Activated T-helper 2 cell treated with anti-CD3 and anti-CD28 coated beads, Interferon-gamma antibody, Interleukin-2, Interleukin-4, amounts not matched to agents 10 μg/mL and 5 μg/mL and 100 μg/mL, durations not matched to agents 14 hours and 24 hours and 36 hours (primary cell): ENCODE results near the gene WWOX. TPM values are rescaled to one million over a fixed set of nuclear protein-coding genes. Genes with fewer than 3 reads are reported as not detected.

Experiments used
- DNase-seq: peaks from one replicate; pipeline ENCODE4 v3.0.0; 2021; ENCODE audit warnings: low spot score
- H3K27ac Mint-ChIP-seq: one replicate; pipeline ENCODE4 v1.8.0; 2021; ENCODE audit warnings: mixed read lengths
- H3K27me3 Mint-ChIP-seq: one replicate; pipeline ENCODE4 v1.8.0; 2021; ENCODE audit warnings: low read depth, mixed read lengths
- H3K36me3 Mint-ChIP-seq: one replicate; pipeline ENCODE4 v1.8.0; 2021; ENCODE audit warnings: low read depth, mixed read lengths
- H3K4me1 Mint-ChIP-seq: one replicate; pipeline ENCODE4 v1.8.0; 2021; ENCODE audit warnings: low read depth, mixed read lengths
- H3K4me3 Mint-ChIP-seq: one replicate; pipeline ENCODE4 v1.8.0; 2021; ENCODE audit warnings: low read depth, mild to moderate bottlenecking, moderate library complexity, mixed read lengths
- H3K9me3 Mint-ChIP-seq: one replicate; pipeline ENCODE4 v1.8.0; 2021; ENCODE audit warnings: mixed read lengths
- intact Hi-C: fragments of 100-400 bp; cut with micrococcal nuclease; formaldehyde crosslinking; loops from one replicate; pipeline ENCODE4 v1.15.1; 2023
- total RNA-seq: library from RNA; stranded (reverse); gene quantifications from 2 replicates; pipeline ENCODE4 v1.2.3, GENCODE V29; 2022

Gene WWOX
- total RNA-seq, 1 donor from 2014 or later: 19.0 TPM

- no peaks in the 10 kb centered on the region for H3K36me3 Mint-ChIP-seq
- no peak overlapping the region for H3K4me3 Mint-ChIP-seq
- no peaks in the 10 kb centered on the region for H3K9me3 Mint-ChIP-seq
- H3K4me1 Mint-ChIP-seq: no peaks in the 10 kb centered on the region
- DNase-seq: no peak
- no peak overlapping the region for H3K27ac Mint-ChIP-seq
- H3K27me3 Mint-ChIP-seq: no peaks in the 10 kb centered on the region
- intact Hi-C loops: no loop called here
Observed at GRCh38 chr16:78522327-78522726, 422.9 kb downstream of the WWOX start.

- no peak overlapping the region for H3K4me3 Mint-ChIP-seq
- no peaks in the 10 kb centered on the region for H3K4me1 Mint-ChIP-seq
- no peaks in the 10 kb centered on the region for H3K36me3 Mint-ChIP-seq
- no peaks in the 10 kb centered on the region for H3K27me3 Mint-ChIP-seq
- H3K9me3 Mint-ChIP-seq: no peaks in the 10 kb centered on the region
- no peak for DNase-seq
- H3K27ac Mint-ChIP-seq: no peak overlapping the region
- intact Hi-C loops: no loop called here
Observed at GRCh38 chr16:78523212-78523985, 423.9 kb downstream of the WWOX start.

- H3K36me3 Mint-ChIP-seq: no peaks in the 10 kb centered on the region
- H3K27me3 Mint-ChIP-seq: no peaks in the 10 kb centered on the region
- H3K4me1 Mint-ChIP-seq: no peaks in the 10 kb centered on the region
- DNase-seq: no peak
- H3K9me3 Mint-ChIP-seq: no peaks in the 10 kb centered on the region
- no peak overlapping the region for H3K4me3 Mint-ChIP-seq
- intact Hi-C loops: no loop called here
- no peak overlapping the region for H3K27ac Mint-ChIP-seq
Observed at GRCh38 chr16:78524066-78524595, 424.7 kb downstream of the WWOX start.

- Mint-ChIP-seq H3K27me3 (no peaks in the 10 kb centered on the region), H3K9me3 (no peaks in the 10 kb centered on the region), H3K36me3 (no peaks in the 10 kb centered on the region), H3K27ac (no peak overlapping the region), H3K4me1 (no peaks in the 10 kb centered on the region), H3K4me3 (no peak overlapping the region)
- intact Hi-C loops: no loop called here
- DNase-seq: no peak
Observed at GRCh38 chr16:78528265-78528664, 428.8 kb downstream of the WWOX start.

GRCh38 chr16:78529881-78530280 lies 430.4 kb downstream of the WWOX start:
- H3K9me3 Mint-ChIP-seq: no peaks in the 10 kb centered on the region
- no peaks in the 10 kb centered on the region for H3K4me1 Mint-ChIP-seq
- DNase-seq: no peak
- H3K27ac Mint-ChIP-seq: no peak overlapping the region
- no peaks in the 10 kb centered on the region for H3K27me3 Mint-ChIP-seq
- H3K36me3 Mint-ChIP-seq: no peaks in the 10 kb centered on the region
- H3K4me3 Mint-ChIP-seq: no peak overlapping the region
- intact Hi-C loops: no loop called here

- H3K27ac Mint-ChIP-seq: no peak overlapping the region
- H3K9me3 Mint-ChIP-seq: no peaks in the 10 kb centered on the region
- H3K4me3 Mint-ChIP-seq: no peak overlapping the region
- intact Hi-C loops: no loop called here
- H3K4me1 Mint-ChIP-seq: no peaks in the 10 kb centered on the region
- H3K36me3 Mint-ChIP-seq: no peaks in the 10 kb centered on the region
- no peak for DNase-seq
- no peaks in the 10 kb centered on the region for H3K27me3 Mint-ChIP-seq
Observed at GRCh38 chr16:78530283-78530682, 430.8 kb downstream of the WWOX start.

- no peaks in the 10 kb centered on the region for H3K9me3 Mint-ChIP-seq
- no peaks in the 10 kb centered on the region for H3K27me3 Mint-ChIP-seq
- H3K27ac Mint-ChIP-seq: no peak overlapping the region
- no peaks in the 10 kb centered on the region for H3K4me1 Mint-ChIP-seq
- DNase-seq: no peak
- intact Hi-C loops: no loop called here
- H3K4me3 Mint-ChIP-seq: no peak overlapping the region
- H3K36me3 Mint-ChIP-seq: no peaks in the 10 kb centered on the region
Observed at GRCh38 chr16:78535098-78535497, 435.6 kb downstream of the WWOX start.

GRCh38 chr16:78537511-78537910 lies 438.1 kb downstream of the WWOX start:
- H3K27me3 Mint-ChIP-seq: no peaks in the 10 kb centered on the region
- intact Hi-C loops: no loop called here
- DNase-seq: no peak

GRCh38 chr16:78538292-78538691 lies 438.8 kb downstream of the WWOX start:
- DNase-seq: no peak
- intact Hi-C loops: no loop called here
- Mint-ChIP-seq H3K27ac (no peak overlapping the region), H3K4me3 (no peak overlapping the region), H3K9me3 (no peaks in the 10 kb centered on the region), H3K4me1 (no peaks in the 10 kb centered on the region), H3K36me3 (no peaks in the 10 kb centered on the region), H3K27me3 (no peaks in the 10 kb centered on the region)

More at GRCh38 chr16:78537511-78537910, 438.1 kb downstream of the WWOX start:
- Mint-ChIP-seq H3K4me3 (no peak overlapping the region), H3K9me3 (no peaks in the 10 kb centered on the region), H3K4me1 (no peaks in the 10 kb centered on the region), H3K36me3 (no peaks in the 10 kb centered on the region), H3K27ac (no peak overlapping the region)

- intact Hi-C loops: no loop called here
- H3K9me3 Mint-ChIP-seq: no peaks in the 10 kb centered on the region
- DNase-seq: no peak
- H3K36me3 Mint-ChIP-seq: no peaks in the 10 kb centered on the region
- H3K4me1 Mint-ChIP-seq: no peaks in the 10 kb centered on the region
- no peaks in the 10 kb centered on the region for H3K27me3 Mint-ChIP-seq
- H3K27ac Mint-ChIP-seq: no peak overlapping the region
- no peak overlapping the region for H3K4me3 Mint-ChIP-seq
Observed at GRCh38 chr16:78538919-78539318, 439.5 kb downstream of the WWOX start.

GRCh38 chr16:78542419-78542818 lies 443.0 kb downstream of the WWOX start:
- Mint-ChIP-seq H3K4me3 (no peak overlapping the region), H3K36me3 (no peaks in the 10 kb centered on the region), H3K27me3 (no peaks in the 10 kb centered on the region), H3K4me1 (no peaks in the 10 kb centered on the region), H3K27ac (no peak overlapping the region), H3K9me3 (no peaks in the 10 kb centered on the region)
- intact Hi-C loops: no loop called here
- no peak for DNase-seq

GRCh38 chr16:78543023-78543422 lies 443.6 kb downstream of the WWOX start:
- H3K4me3 Mint-ChIP-seq: no peak overlapping the region
- intact Hi-C loops: no loop called here
- H3K27me3 Mint-ChIP-seq: no peaks in the 10 kb centered on the region
- H3K4me1 Mint-ChIP-seq: no peaks in the 10 kb centered on the region
- H3K36me3 Mint-ChIP-seq: no peaks in the 10 kb centered on the region
- H3K27ac Mint-ChIP-seq: no peak overlapping the region
- no peak for DNase-seq
- no peaks in the 10 kb centered on the region for H3K9me3 Mint-ChIP-seq

- Mint-ChIP-seq H3K9me3 (no peaks in the 10 kb centered on the region), H3K4me3 (no peak overlapping the region), H3K4me1 (no peaks in the 10 kb centered on the region), H3K27ac (no peak overlapping the region), H3K36me3 (no peaks in the 10 kb centered on the region), H3K27me3 (peaks cover 10% of the 10 kb centered on the region)
- intact Hi-C loops: no loop called here
- DNase-seq: no peak
Observed at GRCh38 chr16:78549366-78549765, 449.9 kb downstream of the WWOX start.
